GM12891 (cell line): Measurements from ENCODE around the gene ZFP42.

Source experiments
- PAX5 ChIP-seq: IDR thresholded peaks from 2 replicates; pipeline ENCODE4 v1.6.1; 2011; ENCODE audit warnings: low read length, moderate library complexity, mild to moderate bottlenecking; ENCODE audit not compliant: insufficient read depth, severe bottlenecking
- POLR2A ChIP-seq: IDR thresholded peaks from 2 replicates; pipeline ENCODE4 v1.6.1; 2011; ENCODE audit warnings: low read depth, low read length, control low read depth
- POLR2AphosphoS5 ChIP-seq: IDR thresholded peaks from 2 replicates; pipeline ENCODE4 v1.6.1; 2011; ENCODE audit warnings: low read depth, low read length, control low read depth
- SPI1 ChIP-seq: IDR thresholded peaks from 2 replicates; pipeline ENCODE4 v1.6.1; 2011; ENCODE audit warnings: low read depth, low read length, control low read depth
- TAF1 ChIP-seq: IDR thresholded peaks from 2 replicates; pipeline ENCODE4 v1.6.1; 2011; ENCODE audit warnings: low read depth, low read length, control low read depth

GRCh38 chr4:187992971-187993370 is 2.6 kb upstream of the ZFP42 start:
- no peak for TF ChIP-seq PAX5
- no peak for TF ChIP-seq SPI1
- TF ChIP-seq POLR2A = no peak
- TF ChIP-seq POLR2AphosphoS5 = no peak
- no peak for TF ChIP-seq TAF1
